Anterior cingulate cortex (tissue), 58 donors: ENCODE results near the gene UQCC2.

ENCODE experiments used
- DNase-seq, 58 donors: peaks; one replicate each; lab custom pipeline; 2025; lab: John Stamatoyannopoulos, UW

The UQCC2 gene

GRCh38 chr6:33711140-33712129, at the start of gene UQCC2:
Gene UQCC2, minus strand, starts transcription at chr6:33711700. Its CDS starts 14 bp downstream, at chr6:33711686.
- DNase-seq: peak; percentile 76 to 97 (median 94)

- no peak for DNase-seq
Measured at GRCh38 chr6:33759887-33760629, 48.6 kb upstream of the UQCC2 start.

- no peak for DNase-seq
Measured at GRCh38 chr6:33758815-33759216, 47.3 kb upstream of the UQCC2 start.

DNA sequence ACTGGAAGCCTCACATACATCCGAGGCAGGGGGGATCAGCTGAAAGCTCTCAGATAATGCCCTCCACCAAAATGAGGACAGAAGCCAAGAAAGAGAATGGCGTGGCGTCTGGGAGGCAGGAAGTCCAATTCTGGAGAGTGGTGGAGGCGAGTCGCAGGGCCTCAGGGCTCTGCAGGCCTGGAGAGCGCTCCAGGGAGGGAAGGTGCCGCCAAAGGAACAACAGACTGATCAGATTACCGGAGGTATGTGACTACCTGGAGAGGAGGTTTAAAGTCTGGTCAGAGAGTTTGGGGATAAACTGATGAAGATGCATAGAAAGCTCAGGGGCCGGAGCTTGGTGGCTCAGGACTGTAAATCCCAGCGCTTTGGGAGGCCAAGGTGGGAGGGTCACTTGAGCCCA, 46.4 kb upstream of the UQCC2 start:
- DNase-seq: no peak

GRCh38 chr6:33757113-33757512, 45.6 kb upstream of the UQCC2 start:
- DNase-seq: no peak

DNA sequence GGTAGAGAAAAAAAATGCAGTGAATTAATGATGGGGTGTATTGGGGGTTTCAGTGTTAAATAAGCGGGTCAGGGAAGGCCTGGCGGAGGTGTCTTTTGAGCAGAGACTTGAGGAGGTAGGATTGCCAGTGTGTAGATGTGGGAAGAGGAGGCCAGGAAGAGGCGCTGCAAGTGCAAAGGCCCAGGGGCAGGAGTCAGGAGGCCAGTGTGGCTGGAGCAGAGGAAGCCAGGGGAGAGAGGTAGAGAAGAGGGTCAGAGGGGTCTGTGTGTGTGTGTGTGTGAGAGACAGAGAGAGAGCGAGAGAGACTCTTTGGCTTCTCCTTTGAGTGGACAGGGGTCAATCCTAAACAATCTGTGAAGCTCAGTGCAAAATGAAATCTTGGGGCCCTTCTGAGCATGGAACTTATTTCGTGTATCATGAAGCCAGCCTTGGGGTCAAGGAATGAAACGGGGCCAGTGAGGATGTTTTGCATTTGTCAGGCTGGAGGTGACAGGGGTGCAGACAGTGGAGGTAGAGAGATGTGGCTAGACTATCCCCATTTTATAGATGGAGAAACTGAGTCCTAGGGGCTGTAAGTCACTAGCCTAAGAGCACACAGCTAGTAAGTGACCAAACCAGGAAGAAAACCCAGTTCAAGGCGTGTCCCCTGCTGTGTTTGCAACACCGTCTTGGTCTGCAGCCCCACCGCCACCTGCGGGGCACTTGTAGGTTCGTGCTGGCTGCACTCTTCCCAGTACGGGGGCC, 44.9 kb upstream of the UQCC2 start:
- DNase-seq: peak in 1 of 58 donors; percentile 4

DNA sequence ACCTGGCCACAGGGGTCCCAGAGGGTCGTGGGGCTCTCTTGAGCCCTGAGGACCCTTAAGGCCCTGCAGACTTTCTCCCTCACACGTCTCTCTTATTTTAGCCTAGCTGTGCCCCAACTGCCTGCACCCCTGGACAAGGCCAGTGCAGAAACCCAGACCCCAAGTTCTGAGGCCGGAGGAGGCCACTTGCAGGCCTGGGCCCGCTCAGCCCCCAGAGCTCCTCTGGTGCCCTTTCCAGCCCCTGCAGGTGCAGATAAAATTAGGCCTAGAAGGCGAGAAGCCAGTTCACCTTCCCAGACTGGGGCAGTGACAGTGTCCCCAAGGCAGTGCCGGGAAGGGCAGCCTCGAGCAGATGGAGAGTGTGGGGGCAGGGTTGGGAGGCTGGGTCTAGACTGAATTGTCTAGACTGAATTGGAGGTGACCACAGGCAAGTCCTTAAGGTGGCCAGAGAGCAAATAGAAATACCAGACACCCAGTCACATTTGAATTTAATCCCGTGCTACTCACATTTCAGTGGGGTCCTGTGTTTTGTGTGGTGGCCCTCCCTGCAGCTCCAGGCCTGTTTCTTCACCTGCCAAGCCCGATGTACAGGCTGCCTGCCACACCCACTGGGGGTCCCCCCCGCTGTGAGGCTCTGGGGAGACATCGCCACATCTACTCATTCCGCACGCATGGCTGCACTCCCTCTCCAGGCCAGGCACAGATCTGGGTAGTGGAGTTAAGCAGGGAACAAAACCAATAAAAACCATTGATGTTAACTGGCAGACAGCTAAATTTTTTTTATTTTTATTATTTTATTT, 43.8 kb upstream of the UQCC2 start:
- DNase-seq: no peak

GRCh38 chr6:33754222-33754621, 42.7 kb upstream of the UQCC2 start:
- DNase-seq: no peak

DNA sequence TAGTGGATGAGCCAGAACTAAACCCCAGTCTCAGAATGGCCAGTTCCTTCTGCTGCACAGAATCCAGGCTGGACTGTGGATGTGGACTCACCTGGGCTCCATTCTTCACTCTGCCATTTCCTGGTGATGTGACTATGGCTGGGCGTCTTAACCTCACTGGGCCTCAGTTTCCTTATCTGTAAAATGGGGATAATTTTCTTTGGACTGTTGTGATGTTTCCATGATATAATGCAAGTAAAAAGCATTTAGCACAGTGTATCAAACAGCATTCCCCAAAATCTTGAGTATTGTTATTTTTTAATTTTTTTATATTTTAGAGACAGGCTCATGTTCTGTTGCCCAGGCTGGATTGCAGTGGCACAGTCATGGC, 41.1 kb upstream of the UQCC2 start:
- no peak for DNase-seq

- no peak for DNase-seq
Measured at GRCh38 chr6:33751771-33752645, 40.5 kb upstream of the UQCC2 start.

- no peak for DNase-seq
Measured at GRCh38 chr6:33750244-33750991, 38.9 kb upstream of the UQCC2 start.

GRCh38 chr6:33749401-33749800, 37.9 kb upstream of the UQCC2 start:
- DNase-seq: no peak

GRCh38 chr6:33748841-33749240, 37.3 kb upstream of the UQCC2 start:
- DNase-seq: no peak

DNA sequence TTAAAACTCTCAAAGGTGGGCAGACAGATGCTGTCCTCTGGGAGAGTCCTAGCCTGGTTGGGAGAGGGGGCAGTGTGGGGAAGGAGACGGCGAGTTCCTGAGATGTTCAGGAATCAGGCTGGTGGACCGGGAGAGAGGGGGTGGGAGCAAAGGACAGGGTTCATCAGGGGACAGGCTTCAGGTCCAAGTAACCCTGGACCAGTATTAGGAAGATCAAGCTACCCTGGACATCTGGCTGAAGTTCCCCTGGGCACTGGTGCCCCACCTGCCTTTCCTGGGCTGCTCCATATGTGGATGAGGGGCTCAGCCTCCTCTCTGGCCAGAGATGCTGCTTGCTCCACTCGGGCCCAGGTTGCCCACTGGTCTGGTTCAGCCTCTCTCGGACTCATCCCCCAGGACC, 36.3 kb upstream of the UQCC2 start:
- DNase-seq: no peak

DNA sequence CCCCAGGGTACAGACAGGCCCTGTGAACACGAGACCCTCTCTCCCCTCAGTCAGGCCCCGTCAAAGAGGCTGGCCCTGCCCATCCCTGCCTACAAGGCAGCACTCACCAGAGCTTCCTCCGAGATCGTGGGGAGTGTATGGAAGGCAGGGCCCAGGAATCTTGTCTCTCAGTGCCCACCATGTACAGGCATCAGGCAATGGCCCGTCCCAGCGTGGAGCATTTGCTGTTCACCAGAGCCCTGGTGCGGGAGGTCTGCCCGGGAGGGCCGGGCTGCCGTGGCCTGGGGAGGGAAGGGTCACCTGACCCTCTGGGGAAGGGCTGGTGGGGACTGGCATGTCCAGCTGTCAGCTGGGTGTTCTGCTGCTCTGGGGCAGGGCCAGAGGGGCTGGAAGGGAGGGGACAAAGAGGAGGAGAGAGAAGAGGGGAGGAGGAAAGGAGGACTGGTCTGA, 35.2 kb upstream of the UQCC2 start, which contains the start of gene IP6K3:
Gene IP6K3 (minus strand): TSS at position 255 of the 450 bp plus-strand sequence. CDS start 11,429 bp downstream, outside the sequence.
- DNase-seq: peak in 52 of 58 donors; percentile 11 to 96 (median 68)

DNA sequence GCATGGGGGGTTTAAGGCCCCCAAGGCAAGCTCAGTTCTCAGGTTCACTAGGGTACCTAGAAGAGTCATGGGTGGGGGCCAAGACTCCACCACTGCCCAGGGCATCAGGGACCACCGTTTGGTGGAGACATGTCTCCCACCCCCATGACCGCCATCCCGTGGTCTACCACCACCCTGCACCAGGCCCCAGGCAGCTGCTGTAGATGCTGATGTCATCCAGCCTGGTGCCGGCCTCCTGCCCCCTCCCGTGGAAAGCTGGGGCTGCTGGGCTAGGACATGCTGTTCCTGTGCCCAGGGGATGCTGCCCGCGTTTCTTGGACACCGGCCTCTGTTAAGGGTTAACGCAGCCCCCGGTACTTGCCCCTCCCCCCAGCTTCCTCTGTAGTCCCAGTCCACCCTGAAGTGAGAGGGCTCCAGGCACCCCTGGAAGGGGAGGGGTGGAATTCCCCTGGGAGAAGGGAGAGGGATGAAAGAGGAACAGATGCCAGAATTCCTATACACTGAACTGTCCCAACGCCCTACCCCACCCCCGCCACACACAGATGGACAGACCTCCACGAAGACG, 34.6 kb upstream of the UQCC2 start:
- DNase-seq: peak in 45 of 58 donors; percentile 3 to 88 (median 58)

DNA sequence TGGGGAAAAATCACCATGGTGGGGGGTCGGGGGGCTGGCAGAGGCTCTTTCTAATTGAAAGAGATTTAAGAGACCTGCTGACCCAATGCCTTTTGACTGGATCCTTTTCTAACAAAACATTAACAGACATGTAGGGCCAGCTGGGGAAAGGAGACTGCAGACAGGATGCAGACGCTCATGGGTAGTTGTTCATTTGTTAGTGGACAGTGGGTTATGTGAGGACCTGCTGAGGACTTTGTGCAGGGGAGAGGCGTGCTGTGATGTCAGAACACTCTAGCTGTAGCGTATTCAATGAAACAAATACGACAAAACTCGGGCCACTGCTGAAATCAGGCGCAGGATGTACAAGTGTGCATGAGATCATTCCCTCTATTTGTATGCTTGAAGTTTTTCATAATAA, 34.0 kb upstream of the UQCC2 start:
- no peak for DNase-seq
